ENCODE data around the gene EXOC3L1.

EXOC3L1 gene

GRCh38 chr16:67174706-67175231, 15.2 kb downstream of the EXOC3L1 start:
- H3K4me1 ChIP-seq, result peaks cover 76% of the 10 kb centered on the region
- peaks cover 18% of the 10 kb centered on the region for H3K27me3 ChIP-seq
- H3K9ac ChIP-seq, result peak overlapping the region; percentile 78
- TF ChIP-seq Cebpa-rat (IDR thresholded peaks at IDR 0.05), result no peak
- peaks cover 33% of the 10 kb centered on the region for H4K20me1 ChIP-seq
- peak overlapping the region; percentile 85 for H3K27ac ChIP-seq
- peak overlapping the region; percentile 71 for H3K4me3 ChIP-seq
- H3K36me3 ChIP-seq, result peaks cover 11% of the 10 kb centered on the region; the same call in 1 of the 2 replicates
- H3K4me2 ChIP-seq, result peak overlapping the region; percentile 99
- no peaks in the 10 kb centered on the region for H3K9me3 ChIP-seq

DNA sequence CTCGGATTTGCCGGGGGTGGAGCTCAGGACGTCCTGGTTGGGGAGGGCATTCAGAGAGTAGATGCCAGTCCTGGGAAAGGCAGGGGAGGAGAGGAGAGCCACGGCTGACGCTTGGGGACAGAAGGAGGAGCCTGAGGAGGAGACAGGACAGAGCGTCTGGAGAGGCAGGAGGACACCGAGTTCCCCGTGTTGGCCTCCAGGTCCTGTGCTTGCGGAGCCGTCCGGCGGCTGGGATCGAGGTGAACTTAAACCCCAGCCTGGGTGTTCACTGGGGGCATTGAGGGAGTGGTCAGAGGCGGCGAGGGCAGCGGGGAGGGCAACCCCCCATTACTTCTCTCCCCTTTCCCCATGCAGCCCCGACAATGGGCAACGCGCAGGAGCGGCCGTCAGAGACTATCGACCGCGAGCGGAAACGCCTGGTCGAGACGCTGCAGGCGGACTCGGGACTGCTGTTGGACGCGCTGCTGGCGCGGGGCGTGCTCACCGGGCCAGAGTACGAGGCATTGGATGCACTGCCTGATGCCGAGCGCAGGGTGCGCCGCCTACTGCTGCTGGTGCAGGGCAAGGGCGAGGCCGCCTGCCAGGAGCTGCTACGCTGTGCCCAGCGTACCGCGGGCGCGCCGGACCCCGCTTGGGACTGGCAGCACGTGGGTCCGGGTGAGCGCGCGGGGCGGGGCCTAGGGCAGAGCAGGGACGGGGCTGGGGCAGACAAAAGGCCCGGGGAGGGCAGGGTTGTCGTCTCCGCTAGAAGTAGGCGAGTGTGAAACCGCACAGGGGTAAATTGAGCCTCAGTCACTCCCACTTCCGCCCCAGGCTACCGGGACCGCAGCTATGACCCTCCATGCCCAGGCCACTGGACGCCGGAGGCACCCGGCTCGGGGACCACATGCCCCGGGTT, 15.9 kb downstream of the EXOC3L1 start:
- peaks cover 84% of the 10 kb centered on the region for H3K4me1 ChIP-seq
- peak overlapping the region; percentile 78 for H3K9ac ChIP-seq
- H3K9me3 ChIP-seq, result no peaks in the 10 kb centered on the region
- no peak for TF ChIP-seq Cebpa-rat (IDR thresholded peaks at IDR 0.05)
- peaks cover 26% of the 10 kb centered on the region for H4K20me1 ChIP-seq
- peak overlapping the region; percentile 71 for H3K4me3 ChIP-seq
- H3K4me2 ChIP-seq, result peak overlapping the region; percentile 99
- H3K36me3 ChIP-seq, result peaks cover 11% of the 10 kb centered on the region; the same call in 1 of the 2 replicates
- H3K27me3 ChIP-seq, result peaks cover 18% of the 10 kb centered on the region
- peak overlapping the region; percentile 85 for H3K27ac ChIP-seq

DNA sequence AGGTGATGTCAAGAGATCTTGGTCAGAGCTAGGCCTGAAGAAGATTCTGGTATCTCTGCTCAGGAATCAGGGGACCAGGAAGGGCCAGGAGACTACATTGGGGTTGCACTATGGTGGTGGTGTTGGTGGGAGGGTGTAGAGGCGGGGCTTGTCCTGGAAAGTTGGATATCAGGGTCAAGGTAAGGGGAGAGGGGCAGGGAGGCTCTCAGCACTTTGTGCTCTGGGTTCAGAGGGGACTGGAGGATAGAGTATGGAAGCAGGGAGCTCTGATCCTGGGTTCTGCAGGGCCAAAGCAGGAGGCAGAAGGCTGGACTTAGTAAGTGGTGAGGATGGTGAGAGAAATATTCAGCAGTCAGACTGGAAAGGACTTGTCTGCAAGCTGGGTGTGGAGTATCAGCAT, 16.6 kb downstream of the EXOC3L1 start:
- H3K4me2 ChIP-seq, result peak overlapping the region; percentile 99
- peak overlapping the region; percentile 85 for H3K27ac ChIP-seq
- no peaks in the 10 kb centered on the region for H3K9me3 ChIP-seq
- H3K4me1 ChIP-seq, result peaks cover 88% of the 10 kb centered on the region
- H3K36me3 ChIP-seq, result peaks cover 11% of the 10 kb centered on the region; the same call in 1 of the 2 replicates
- peak overlapping the region; percentile 78 for H3K9ac ChIP-seq
- H3K27me3 ChIP-seq, result peaks cover 17% of the 10 kb centered on the region
- peak overlapping the region; percentile 71 for H3K4me3 ChIP-seq
- TF ChIP-seq Cebpa-rat (IDR thresholded peaks at IDR 0.05), result no peak
- H4K20me1 ChIP-seq, result peaks cover 19% of the 10 kb centered on the region

- H3K4me3 ChIP-seq, result peak overlapping the region; percentile 68
- H3K9ac ChIP-seq, result peak overlapping the region; percentile 68; the same call in 1 of the 2 replicates
- peak overlapping the region; percentile 98 for H3K4me2 ChIP-seq
- peak overlapping the region; percentile 72; the same call in 1 of the 2 replicates for H3K27ac ChIP-seq
- H3K27me3 ChIP-seq, result peaks cover 29% of the 10 kb centered on the region
- 0 out of 2 replicates have a peak, but pooled peaks cover 1% of the 10 kb centered on the region for H4K20me1 ChIP-seq
- no peaks in the 10 kb centered on the region for H3K9me3 ChIP-seq
- peaks cover 1% of the 10 kb centered on the region; the same call in 1 of the 2 replicates for H3K36me3 ChIP-seq
- no peak for TF ChIP-seq Cebpa-rat (IDR thresholded peaks at IDR 0.05)
- peaks cover 76% of the 10 kb centered on the region for H3K4me1 ChIP-seq
Observed at GRCh38 chr16:67170949-67171649, 18.8 kb downstream of the EXOC3L1 start.

- Histone ChIP-seq H4K20me1 (peaks cover 5% of the 10 kb centered on the region), H3K4me3 (peak within 1 kb of the TSS; percentile 68), H3K27ac (peak within 1 kb of the TSS; percentile 72), H3K9me3 (no peaks in the 10 kb centered on the region), H3K4me2 (peak within 1 kb of the TSS; percentile 98), H3K9ac (peak within 1 kb of the TSS; percentile 68), H3K36me3 (no peaks in the 10 kb centered on the region), H3K27me3 (peaks cover 36% of the 10 kb centered on the region), H3K4me1 (peaks cover 69% of the 10 kb centered on the region)
- no peak for TF ChIP-seq Cebpa-rat (IDR thresholded peaks at IDR 0.05)
Observed at GRCh38 chr16:67170168-67170948, 19.6 kb downstream of the EXOC3L1 start, which contains the start of gene NOL3. NOL3 (plus strand) TSS chr16:67170538.

DNA sequence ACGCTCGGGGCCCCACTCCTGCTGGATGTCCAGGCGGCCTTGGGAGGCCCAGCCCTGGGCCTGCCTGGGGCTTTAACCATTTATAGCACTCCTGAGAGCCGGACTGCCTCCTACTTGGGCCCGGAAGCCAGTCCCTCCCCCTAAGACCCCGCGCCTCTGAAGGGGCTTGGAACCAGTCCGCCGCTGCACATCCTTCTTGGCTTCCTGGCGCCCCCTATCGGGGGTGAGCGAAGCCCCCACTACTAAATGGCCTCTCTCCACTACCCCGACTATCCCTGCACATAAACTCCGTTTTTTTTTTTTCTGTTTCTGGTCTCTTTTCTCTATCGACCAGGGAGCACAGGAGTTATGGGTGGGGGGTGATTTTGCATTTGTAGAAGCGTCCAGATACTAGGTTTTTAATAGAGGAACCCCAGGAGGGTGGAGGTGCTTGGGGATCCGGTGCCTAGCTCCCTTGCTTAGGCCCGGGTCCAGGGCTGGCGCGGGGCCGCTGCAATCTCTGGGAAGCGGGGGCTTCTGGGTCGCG, 20.2 kb downstream of the EXOC3L1 start:
- Histone ChIP-seq H3K4me1 (peaks cover 68% of the 10 kb centered on the region), H3K9ac (peak overlapping the region; percentile 68), H3K4me2 (peak overlapping the region; percentile 98), H3K27me3 (peaks cover 43% of the 10 kb centered on the region), H3K9me3 (no peaks in the 10 kb centered on the region), H4K20me1 (peaks cover 11% of the 10 kb centered on the region), H3K27ac (peak overlapping the region; percentile 61), H3K4me3 (peak overlapping the region; percentile 68), H3K36me3 (no peaks in the 10 kb centered on the region)
- TF ChIP-seq Cebpa-rat (IDR thresholded peaks at IDR 0.05), result no peak

GRCh38 chr16:67169011-67169451, 20.9 kb downstream of the EXOC3L1 start:
- TF ChIP-seq Cebpa-rat (IDR thresholded peaks at IDR 0.05), result no peak
- H3K9ac ChIP-seq, result no peak overlapping the region
- H3K27ac ChIP-seq, result no peak overlapping the region
- H3K4me3 ChIP-seq, result no peak overlapping the region; the same call in 1 of the 2 replicates
- peaks cover 49% of the 10 kb centered on the region for H3K27me3 ChIP-seq
- peak overlapping the region; percentile 98 for H3K4me2 ChIP-seq
- no peaks in the 10 kb centered on the region for H3K9me3 ChIP-seq
- peaks cover 68% of the 10 kb centered on the region for H3K4me1 ChIP-seq
- peaks cover 17% of the 10 kb centered on the region for H4K20me1 ChIP-seq
- no peaks in the 10 kb centered on the region for H3K36me3 ChIP-seq

DNA sequence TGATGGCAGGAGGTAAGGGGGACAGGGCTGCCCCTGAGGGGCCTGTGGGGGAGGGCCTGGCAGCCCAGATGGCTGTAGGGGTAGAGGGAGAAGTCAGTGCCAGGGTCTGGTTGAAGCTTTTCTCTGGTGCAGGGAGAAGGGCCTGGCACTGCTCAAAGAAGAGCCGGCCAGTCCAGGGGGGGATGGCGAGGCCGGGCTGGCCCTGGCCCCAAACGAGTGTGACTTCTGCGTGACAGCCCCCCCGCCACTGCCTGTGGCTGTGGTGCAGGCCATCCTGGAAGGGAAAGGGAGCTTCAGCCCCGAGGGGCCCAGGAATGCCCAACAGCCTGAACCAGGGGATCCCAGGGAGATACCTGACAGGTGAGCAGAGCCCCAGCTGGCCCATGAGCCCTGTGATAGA, 22.3 kb downstream of the EXOC3L1 start:
- Histone ChIP-seq H3K4me2 (no peak overlapping the region), H3K36me3 (no peaks in the 10 kb centered on the region), H3K4me3 (no peak overlapping the region), H3K9ac (no peak overlapping the region), H4K20me1 (peaks cover 31% of the 10 kb centered on the region), H3K9me3 (no peaks in the 10 kb centered on the region), H3K27me3 (peaks cover 64% of the 10 kb centered on the region), H3K4me1 (peaks cover 68% of the 10 kb centered on the region), H3K27ac (no peak overlapping the region)
- no peak for TF ChIP-seq Cebpa-rat (IDR thresholded peaks at IDR 0.05)

Measured in BLaER1 (cell line).